Measurements from ENCODE around the gene KIF7. TPM values are rescaled to one million over a fixed set of nuclear protein-coding genes. Genes with fewer than 3 reads are reported as not detected.

The KIF7 gene
- total and polyA plus RNA-seq, 2 of the 8 experiments (the other 6 are each of a cell fraction or from before 2014, with no cell fraction given), result 4.9 to 14.0 TPM

DNA sequence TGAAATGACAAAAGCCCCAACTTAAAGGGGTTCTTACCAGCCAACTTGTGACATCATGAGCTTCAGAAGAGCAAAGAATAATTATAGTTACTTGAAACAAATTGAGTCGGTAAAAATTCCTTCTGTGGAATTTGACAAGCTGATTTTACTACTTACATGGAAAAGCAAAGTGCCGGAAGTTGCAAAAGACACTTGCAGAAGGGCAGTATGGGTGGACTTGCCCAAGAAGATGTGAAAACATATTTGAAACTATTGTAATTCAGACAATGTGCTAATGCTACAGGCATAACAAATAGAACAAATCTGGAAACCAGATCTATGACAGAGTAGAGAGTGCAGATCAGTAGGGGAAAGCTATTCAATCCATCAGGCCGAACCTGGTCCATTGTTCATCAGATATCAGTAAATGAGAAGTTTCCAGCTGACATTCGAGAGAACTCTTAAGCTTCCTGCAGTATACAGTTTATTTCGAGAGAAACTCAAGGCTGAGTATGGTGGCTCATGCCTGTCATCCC, 2.5 kb upstream of the KIF7 start:
- H4K8ac ChIP-seq (ENCODE audit: extremely low read depth, insufficient read depth, low read length), result no peak overlapping the region
- 85% methylated on average over 5 of the region's 5 CpGs; no CpG with 5 or more reads in 1 of the 2 experiments for WGBS, 2 experiments (ENCODE audit: extremely low coverage in 1 of 2, insufficient coverage in 1 of 2, insufficient read length in 1 of 2, insufficient replicate concordance in 2 of 2, low coverage in 1 of 2, low lambda C conversion rate in 2 of 2, missing lambda C conversion rate in 1 of 2)

More for the DNA sequence above, 2.5 kb upstream of the KIF7 start:
- H3K23ac ChIP-seq (ENCODE audit: insufficient read length), result no peak overlapping the region
- H4K91ac ChIP-seq (replicated peaks; ENCODE audit: insufficient read length, low read length), result no peak overlapping the region
- no peak overlapping the region for H3K27ac ChIP-seq (ENCODE audit: low read depth, low read length)
- H4K5ac ChIP-seq (ENCODE audit: insufficient read length, low read depth, low read length), result no peak overlapping the region
- peaks cover 0 to 3% of the 10 kb centered on the region in 2 experiments for H4K20me1 ChIP-seq (replicated peaks in 1 of 2; ENCODE audit: control insufficient read depth in 1 of 2, insufficient read depth in 2 of 2, low read length in 2 of 2)
- H3K4me2 ChIP-seq (ENCODE audit: insufficient read depth in 1 of 2, low read depth in 2 of 2, low read length in 2 of 2), result no peak overlapping the region
- H3K4me3 ChIP-seq (ENCODE audit: extremely low read depth in 1 of 4, insufficient read depth in 2 of 4, low read depth in 3 of 4, low read length in 4 of 4), result no peak overlapping the region
- TF ChIP-seq NRF1 (IDR thresholded peaks at IDR 0.05; ENCODE audit: low read depth, low read length) (no peak), ASH2L (IDR thresholded peaks at IDR 0.05; ENCODE audit: low read length) (no peak), HDAC6 (IDR thresholded peaks at IDR 0.05; ENCODE audit: low read depth, low read length) (no peak), RAD21 (IDR thresholded peaks at IDR 0.05 in 1 of 2, conservative IDR thresholded peaks at IDR 0.05 in 1 of 2; ENCODE audit: low read depth in 2 of 2, low read length in 2 of 2) (no peak), SUZ12 (IDR thresholded peaks at IDR 0.05; ENCODE audit: low read length) (no peak), RBBP5 (IDR thresholded peaks at IDR 0.05; ENCODE audit: borderline replicate concordance, low read depth, low read length) (no peak), POU5F1 (IDR thresholded peaks at IDR 0.05; ENCODE audit: low read depth, low read length) (no peak), HDAC2 (IDR thresholded peaks at IDR 0.05; ENCODE audit: borderline replicate concordance in 1 of 2, low read depth in 2 of 2, low read length in 2 of 2) (no peak), RXRA (IDR thresholded peaks at IDR 0.05; ENCODE audit: insufficient read depth, low read depth, low read length) (no peak), GABPA (IDR thresholded peaks at IDR 0.05; ENCODE audit: borderline replicate concordance, insufficient read depth, low read length) (no peak)
- FAIRE-seq, result no peak
- no peaks in the 10 kb centered on the region for H3K36me3 ChIP-seq (ENCODE audit: control insufficient read depth in 2 of 4, insufficient read depth in 4 of 4, low read length in 3 of 4)
- no peaks in the 10 kb centered on the region; a peak in 1 of 7 replicates for H3K27me3 ChIP-seq (replicated peaks in 1 of 4; ENCODE audit: control insufficient read depth in 3 of 4, extremely low read depth in 1 of 4, insufficient read depth in 3 of 4, low read length in 3 of 4)
- H3K23me2 ChIP-seq (ENCODE audit: low read depth, low read length), result peaks cover 5% of the 10 kb centered on the region; the same call in 1 of the 2 replicates
- H3K56ac ChIP-seq (replicated peaks; ENCODE audit: insufficient read length, low read depth, low read length), result no peak overlapping the region
- H3K9me3 ChIP-seq (ENCODE audit: insufficient read depth in 2 of 2, low read depth in 1 of 2, low read length in 1 of 2), result no peaks in the 10 kb centered on the region
- H2BK120ac ChIP-seq (replicated peaks; ENCODE audit: low read depth, low read length), result no peak overlapping the region
- H3K79me2 ChIP-seq (ENCODE audit: control insufficient read depth in 1 of 2, insufficient read depth in 2 of 2, low read length in 2 of 2), result peaks cover 0 to 8% of the 10 kb centered on the region in 2 experiments; a peak in 2 of 4 replicates
- no peak overlapping the region for H2AFZ ChIP-seq (ENCODE audit: low read length)
- H3K4me1 ChIP-seq (replicated peaks in 1 of 4; ENCODE audit: control insufficient read depth in 3 of 4, insufficient read depth in 4 of 4, low read length in 3 of 4), result peaks cover 0 to 2% (median under 1%) of the 10 kb centered on the region in 4 experiments; a peak in 2 of 7 replicates
- no peak overlapping the region for H2AK5ac ChIP-seq (ENCODE audit: low read depth, low read length)
- no peak overlapping the region for H3K18ac ChIP-seq (ENCODE audit: extremely low read depth, low read length)
- CTCF ChIA-PET (ENCODE audit: partially characterized antibody), result interaction anchor here (1.1 to 4.4 kb wide), 5 partner anchors 10 to 103 kb away, joined by 3 to 34 read pairs (median 4); no protein-coding TSS in a partner anchor
- POLR2A ChIA-PET (ENCODE audit: partially characterized antibody), result no interaction called here
- H3K9ac ChIP-seq (replicated peaks in 1 of 4; ENCODE audit: extremely low read depth in 1 of 4, low read depth in 3 of 4, low read length in 3 of 4), result no peak overlapping the region
- no peak overlapping the region for H2BK12ac ChIP-seq (ENCODE audit: low read depth, low read length)
- H2BK20ac ChIP-seq (ENCODE audit: low read length), result no peak overlapping the region
- H3K14ac ChIP-seq (ENCODE audit: insufficient read length), result no peak overlapping the region
- DNase-seq (ENCODE audit: low read depth in 1 of 2, low spot score in 2 of 2), result no peak
- no peak overlapping the region for H3K4ac ChIP-seq (replicated peaks; ENCODE audit: insufficient read length, low read depth, low read length)
- H2BK5ac ChIP-seq (ENCODE audit: low read depth, low read length), result no peak overlapping the region
- H2BK15ac ChIP-seq (ENCODE audit: low read length), result no peak overlapping the region
- H3K79me1 ChIP-seq (ENCODE audit: low read depth, low read length), result peaks cover 5% of the 10 kb centered on the region; the same call in 1 of the 2 replicates
